NCI-H345 (cell line): ENCODE measurements around the gene OIP5.
"Not testable (repeated sequence)": the region's sequence is repeated elsewhere in the genome, so short reads cannot be mapped to it uniquely, and the experiment has no call there.

Experiments
- DNase-seq: peaks from one replicate; lab custom pipeline; 2025; lab: John Stamatoyannopoulos, UW

OIP5 gene

GRCh38 chr15:41301587-41301986, 30.8 kb downstream of the OIP5 start:
- DNase-seq, result no peak

GRCh38 chr15:41301139-41301538, 31.3 kb downstream of the OIP5 start:
- not testable (repeated sequence) for DNase-seq

- no peak for DNase-seq
These were observed 39.9 kb downstream of the OIP5 start for GRCh38 chr15:41292521-41292920.

GRCh38 chr15:41291065-41291631, 41.2 kb downstream of the OIP5 start:
- DNase-seq, result no peak

GRCh38 chr15:41289953-41290352, 42.4 kb downstream of the OIP5 start:
- DNase-seq, result no peak

GRCh38 chr15:41288464-41288863, 43.9 kb downstream of the OIP5 start:
- DNase-seq, result no peak

- DNase-seq, result no peak
These were observed 45.6 kb downstream of the OIP5 start for GRCh38 chr15:41286665-41287333.

- no peak for DNase-seq
These were observed 47.1 kb downstream of the OIP5 start for GRCh38 chr15:41285285-41285684.

GRCh38 chr15:41284427-41285177, 47.8 kb downstream of the OIP5 start:
- DNase-seq, result peak; percentile 4

- peak; percentile 97 for DNase-seq
These were observed 48.6 kb downstream of the OIP5 start for GRCh38 chr15:41283653-41284426.

GRCh38 chr15:41282980-41283652, 49.3 kb downstream of the OIP5 start:
- DNase-seq, result not testable (repeated sequence)

- not testable (repeated sequence) for DNase-seq
These were observed 50.0 kb downstream of the OIP5 start for GRCh38 chr15:41282436-41282835.

- no peak for DNase-seq
These were observed 51.2 kb downstream of the OIP5 start for GRCh38 chr15:41281236-41281635.

GRCh38 chr15:41279535-41280283, 52.7 kb downstream of the OIP5 start:
- DNase-seq, result no peak

GRCh38 chr15:41278319-41278718, 54.1 kb downstream of the OIP5 start:
- DNase-seq, result no peak

- no peak for DNase-seq
These were observed 55.6 kb downstream of the OIP5 start for GRCh38 chr15:41276831-41277230.

GRCh38 chr15:41269887-41270286, 62.5 kb downstream of the OIP5 start:
- DNase-seq, result no peak

- DNase-seq, result no peak
These were observed 68.5 kb downstream of the OIP5 start for GRCh38 chr15:41263891-41264351.

GRCh38 chr15:41262571-41262970, 69.8 kb downstream of the OIP5 start:
- DNase-seq, result no peak

GRCh38 chr15:41260924-41261323, 71.5 kb downstream of the OIP5 start:
- DNase-seq, result not testable (repeated sequence)
